ENCODE results near the gene MFAP2. TPM values are rescaled to one million over a fixed set of nuclear protein-coding genes. Genes with fewer than 3 reads are reported as not detected.

Gene MFAP2
- total and polyA plus RNA-seq, 2 experiments from 2014 or later, result 129 to 255 TPM

- TF ChIP-seq ZNF331 (CRISPR knock-in tag; IDR thresholded peaks at IDR 0.05; ENCODE audit: low read depth) (no peak), EZH2phosphoT487 (IDR thresholded peaks at IDR 0.05; ENCODE audit: unreplicated experiment) (no peak), JUNB (IDR thresholded peaks at IDR 0.05; ENCODE audit: unreplicated experiment) (no peak), REST (IDR thresholded peaks at IDR 0.05; ENCODE audit: unreplicated experiment) (no peak), STAT1 (IDR thresholded peaks at IDR 0.05; ENCODE audit: unreplicated experiment) (no peak)
Observed at GRCh38 chr1:16992675-16993074, 12.3 kb upstream of the MFAP2 start (continued).

GRCh38 chr1:16992102-16992501 lies 11.7 kb upstream of the MFAP2 start:
- no peaks in the 10 kb centered on the region for H3K27me3 ChIP-seq (ENCODE audit: insufficient read depth)
- H4K20me1 ChIP-seq (replicated peaks; ENCODE audit: insufficient read depth), result no peaks in the 10 kb centered on the region
- DNase-seq (ENCODE audit: low spot score), result no peak
- no peaks in the 10 kb centered on the region for H3K4me1 ChIP-seq (ENCODE audit: insufficient read depth)
- Mint-ChIP-seq H3K36me3 (ENCODE audit: low read depth) (peaks cover 4% of the 10 kb centered on the region; the same call in 1 of the 3 replicates), H3K9me3 (no peaks in the 10 kb centered on the region), H3K27me3 (ENCODE audit: insufficient read depth, low read depth, poor library complexity) (peaks cover 2% of the 10 kb centered on the region), H3K4me3 (no peak overlapping the region), H3K27ac (no peak overlapping the region), H3K4me1 (no peaks in the 10 kb centered on the region)
- no peaks in the 10 kb centered on the region for H3K9me2 ChIP-seq (ENCODE audit: insufficient read depth)
- H3K4me3 ChIP-seq, result no peak overlapping the region
- no peak overlapping the region for H2AFZ ChIP-seq
- no peaks in the 10 kb centered on the region for H3K36me3 ChIP-seq (ENCODE audit: insufficient read depth)
- no peaks in the 10 kb centered on the region for H3F3A ChIP-seq (replicated peaks; ENCODE audit: low read depth)
- no peak for ATAC-seq
- H3K79me2 ChIP-seq (replicated peaks; ENCODE audit: insufficient read depth), result no peaks in the 10 kb centered on the region
- H3K4me2 ChIP-seq, result no peak overlapping the region
- no peak overlapping the region for H3K27ac ChIP-seq (ENCODE audit: low read depth)
- TF ChIP-seq EZH2 (IDR thresholded peaks at IDR 0.05; ENCODE audit: low read depth, unreplicated experiment) (no peak), ZNF462 (CRISPR knock-in tag; IDR thresholded peaks at IDR 0.05) (no peak), POLR2AphosphoS5 (IDR thresholded peaks at IDR 0.05; ENCODE audit: low read depth) (no peak), CTCF (conservative IDR thresholded peaks at IDR 0.05; ENCODE audit: low read depth in 2 of 2) (no peak), ZNF331 (CRISPR knock-in tag; IDR thresholded peaks at IDR 0.05; ENCODE audit: low read depth) (no peak), CREB1 (CRISPR knock-in tag; IDR thresholded peaks at IDR 0.05; ENCODE audit: low read depth) (no peak), REST (IDR thresholded peaks at IDR 0.05; ENCODE audit: unreplicated experiment) (no peak), JUNB (IDR thresholded peaks at IDR 0.05; ENCODE audit: unreplicated experiment) (no peak)
